Suprapubic skin (tissue), 4 donors: ENCODE measurements around the gene SS18L1. TPM values are rescaled to one million over a fixed set of nuclear protein-coding genes. Genes with fewer than 3 reads are reported as not detected.

Experiments used
- DNase-seq, 2 donors: peaks; one replicate each; pipeline ENCODE4 v3.0.0-alpha.2; 2019; ENCODE audit warnings: low spot score in 2 of 2
- H3K27ac ChIP-seq: fragments of 200-600 bp; sonication (generic); one replicate; pipeline ENCODE4 v1.5.1; 2019
- H3K27me3 ChIP-seq: fragments of 200-600 bp; sonication (generic); one replicate; pipeline ENCODE4 v1.5.1; 2019
- H3K36me3 ChIP-seq: fragments of 200-600 bp; sonication (generic); one replicate; pipeline ENCODE4 v1.5.1; 2019
- H3K4me1 ChIP-seq: fragments of 200-600 bp; sonication (generic); one replicate; pipeline ENCODE4 v1.5.1; 2019
- H3K4me3 ChIP-seq: fragments of 200-600 bp; sonication (generic); one replicate; pipeline ENCODE4 v1.5.1; 2019; ENCODE audit warnings: mild to moderate bottlenecking
- H3K9me3 ChIP-seq: fragments of 200-600 bp; sonication (generic); one replicate; pipeline ENCODE4 v1.5.1; 2019
- CTCF ChIP-seq, 2 donors: fragments of 200-600 bp in 1 of 2; fragments of 450-650 bp in 1 of 2; sonication (generic) in 1 of 2; IDR thresholded peaks; one replicate each; pipeline ENCODE4 v1.5.1; 2016 to 2019; ENCODE audit warnings: antibody characterized with exemption in 2 of 2, mild to moderate bottlenecking in 1 of 2, moderate library complexity in 1 of 2
- EP300 ChIP-seq: sonication (generic); formaldehyde crosslinking; IDR thresholded peaks from one replicate; pipeline ENCODE4 v1.6.1; 2017; ENCODE audit warnings: antibody characterized with exemption
- POLR2A ChIP-seq, 2 donors: fragments of 450-650 bp; IDR thresholded peaks; one replicate each; pipeline ENCODE4 v1.6.1; 2017; ENCODE audit warnings: antibody characterized with exemption in 2 of 2, mild to moderate bottlenecking in 2 of 2, moderate library complexity in 2 of 2
- POLR2AphosphoS5 ChIP-seq, 3 donors: sonication (generic); formaldehyde crosslinking; IDR thresholded peaks; one replicate each; pipeline ENCODE4 v1.6.1; 2017; ENCODE audit warnings: antibody characterized with exemption in 3 of 3
- WGBS: methylation state at CpG from one replicate; pipeline ENCODE4 v1.1.5; 2018; 5-methylcytosine and 5-hydroxymethylcytosine counted together
- total RNA-seq, 4 donors: library from RNA; depleted of rRNA; stranded (reverse); fragments of >200 nt; gene quantifications; one replicate each; pipeline ENCODE4 v1.1.0, GENCODE V29; 2016

SS18L1 gene
- total RNA-seq, 4 donors from 2014 or later: 23.3 to 81.1 (median 26.9) TPM

DNA sequence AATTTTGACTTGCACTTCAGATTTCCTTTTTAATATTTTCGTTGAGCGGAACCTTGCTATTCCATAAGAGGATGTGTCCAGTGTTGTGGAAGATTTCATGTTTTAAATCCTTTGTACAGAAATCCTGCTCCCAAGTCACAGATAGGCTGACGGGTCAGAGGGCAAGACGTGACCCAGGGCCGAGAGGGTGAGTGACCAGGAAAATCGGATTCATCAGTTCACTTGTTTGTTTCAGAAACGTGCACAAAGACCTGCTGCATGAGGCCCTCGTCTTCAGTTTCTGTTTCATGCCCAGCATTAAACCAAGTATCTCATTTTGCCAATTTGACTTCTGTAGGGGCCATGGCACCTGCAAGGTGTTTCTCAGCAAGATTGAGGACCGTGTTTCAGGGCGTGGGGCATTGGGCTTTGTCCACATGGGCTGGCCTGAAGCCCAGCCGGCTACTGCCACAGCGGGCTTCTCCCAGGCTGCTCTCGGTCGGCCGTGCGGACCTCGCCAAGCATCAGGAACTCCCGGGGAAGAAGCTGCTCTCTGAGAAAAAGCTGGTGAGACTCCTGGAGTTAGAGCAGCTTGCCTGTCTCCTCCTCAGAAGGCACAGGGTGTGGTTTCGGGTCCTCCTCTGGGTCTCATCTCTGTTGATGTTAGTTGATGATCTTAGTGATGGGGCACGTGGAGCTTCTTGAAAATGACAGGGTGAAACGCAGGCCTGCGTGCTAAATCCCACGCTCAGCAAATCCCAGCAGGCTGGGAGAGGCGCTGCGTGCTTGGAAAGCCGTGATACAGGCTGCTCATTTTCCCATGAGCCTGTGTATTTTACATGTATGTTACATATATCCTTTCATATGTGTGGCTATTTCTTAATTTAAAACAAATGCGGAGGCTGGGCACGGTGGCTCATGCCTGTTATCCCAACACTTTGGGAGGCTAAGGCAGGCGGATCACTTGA is 49.8 kb downstream of the SS18L1 start:
- Histone ChIP-seq H3K27me3 (no peaks in the 10 kb centered on the region), H3K4me1 (no peaks in the 10 kb centered on the region), H3K4me3 (no peak overlapping the region), H3K27ac (no peak overlapping the region), H3K9me3 (no peaks in the 10 kb centered on the region), H3K36me3 (peaks cover 42% of the 10 kb centered on the region)
- no peak for DNase-seq
- WGBS: 93% methylated on average over 29 of the region's 29 CpGs
- TF ChIP-seq POLR2A (IDR thresholded peaks at IDR 0.05) (no peak), EP300 (no peak), POLR2AphosphoS5 (IDR thresholded peaks at IDR 0.05) (no peak), CTCF (IDR thresholded peaks at IDR 0.05) (no peak)

DNA sequence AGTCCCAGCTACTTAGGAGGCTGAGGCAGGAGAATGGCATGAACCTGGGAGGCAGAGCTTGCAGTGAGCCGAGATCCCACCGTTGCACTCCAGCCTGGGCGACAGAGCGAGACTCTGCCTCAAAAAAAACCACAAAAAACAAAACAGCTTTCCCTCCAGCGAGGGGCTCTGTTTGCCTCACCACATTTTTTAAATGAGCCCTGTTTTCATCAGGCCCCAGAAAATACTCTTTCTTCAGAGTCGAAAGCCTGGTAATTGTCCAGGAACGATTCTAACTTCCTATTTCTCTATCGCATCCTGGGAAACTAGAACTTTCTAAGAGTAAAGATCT is 51.5 kb downstream of the SS18L1 start:
- no peak overlapping the region for H3K27ac ChIP-seq
- H3K36me3 ChIP-seq: peaks cover 51% of the 10 kb centered on the region
- TF ChIP-seq POLR2A (IDR thresholded peaks at IDR 0.05): no peak
- no peak for TF ChIP-seq POLR2AphosphoS5 (IDR thresholded peaks at IDR 0.05)
- TF ChIP-seq EP300: no peak
- no peak for TF ChIP-seq CTCF (IDR thresholded peaks at IDR 0.05)
- H3K9me3 ChIP-seq: no peaks in the 10 kb centered on the region
- no peaks in the 10 kb centered on the region for H3K27me3 ChIP-seq
- no peak overlapping the region for H3K4me3 ChIP-seq
- WGBS: 89% methylated on average over 8 of the region's 8 CpGs
- H3K4me1 ChIP-seq: no peaks in the 10 kb centered on the region
- DNase-seq: no peak

GRCh38 chr20:62195736-62196135 is 52.2 kb downstream of the SS18L1 start:
- TF ChIP-seq POLR2A (IDR thresholded peaks at IDR 0.05) (no peak), EP300 (no peak), POLR2AphosphoS5 (IDR thresholded peaks at IDR 0.05) (no peak), CTCF (IDR thresholded peaks at IDR 0.05) (no peak)
- Histone ChIP-seq H3K27me3 (no peaks in the 10 kb centered on the region), H3K4me3 (no peak overlapping the region), H3K9me3 (no peaks in the 10 kb centered on the region), H3K36me3 (peaks cover 58% of the 10 kb centered on the region), H3K27ac (no peak overlapping the region), H3K4me1 (no peaks in the 10 kb centered on the region)
- 92% methylated on average over 10 of the region's 10 CpGs for WGBS
- DNase-seq: no peak

GRCh38 chr20:62196286-62196685 is 52.7 kb downstream of the SS18L1 start:
- no peaks in the 10 kb centered on the region for H3K27me3 ChIP-seq
- no peak overlapping the region for H3K27ac ChIP-seq
- no peak overlapping the region for H3K4me3 ChIP-seq
- no peaks in the 10 kb centered on the region for H3K9me3 ChIP-seq
- H3K36me3 ChIP-seq: peaks cover 63% of the 10 kb centered on the region
- no peak for DNase-seq
- WGBS: 87% methylated on average over 10 of the region's 10 CpGs
- no peaks in the 10 kb centered on the region for H3K4me1 ChIP-seq
- TF ChIP-seq CTCF (IDR thresholded peaks at IDR 0.05) (no peak), POLR2A (IDR thresholded peaks at IDR 0.05) (no peak), EP300 (no peak), POLR2AphosphoS5 (IDR thresholded peaks at IDR 0.05) (no peak)

DNA sequence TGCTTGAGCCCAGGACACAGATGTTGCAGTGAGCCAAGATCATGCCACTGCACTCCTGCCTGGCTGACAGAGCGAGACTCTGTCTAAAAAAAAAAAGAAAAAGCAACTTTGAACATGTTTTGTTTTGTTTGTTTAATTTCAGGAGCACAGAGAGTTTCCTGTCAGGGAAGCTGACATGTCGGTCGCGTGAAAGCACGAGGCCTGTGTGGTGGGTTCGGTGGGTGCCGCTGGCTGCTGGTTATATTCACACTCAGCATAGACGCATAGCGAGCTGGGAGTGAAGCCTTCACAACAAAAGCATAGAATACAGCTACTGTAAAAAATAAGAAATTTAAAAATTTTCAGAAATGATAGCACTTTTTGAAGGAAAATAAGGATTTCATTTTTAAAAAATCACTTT is 53.7 kb downstream of the SS18L1 start:
- H3K36me3 ChIP-seq: peaks cover 74% of the 10 kb centered on the region
- TF ChIP-seq POLR2AphosphoS5 (IDR thresholded peaks at IDR 0.05): no peak
- TF ChIP-seq EP300: no peak
- H3K27ac ChIP-seq: no peak overlapping the region
- H3K9me3 ChIP-seq: no peaks in the 10 kb centered on the region
- no peaks in the 10 kb centered on the region for H3K4me1 ChIP-seq
- no peaks in the 10 kb centered on the region for H3K27me3 ChIP-seq
- no peak for DNase-seq
- no peak overlapping the region for H3K4me3 ChIP-seq
- 93% methylated on average over 9 of the region's 9 CpGs for WGBS
